DMS79 treated with DMSO at 0.1 percent for 48 hours (cell line): ENCODE data around the gene ALKBH5.

Source experiments
- DNase-seq: peaks from one replicate; lab custom pipeline; 2025; lab: John Stamatoyannopoulos, UW

Gene ALKBH5

DNA sequence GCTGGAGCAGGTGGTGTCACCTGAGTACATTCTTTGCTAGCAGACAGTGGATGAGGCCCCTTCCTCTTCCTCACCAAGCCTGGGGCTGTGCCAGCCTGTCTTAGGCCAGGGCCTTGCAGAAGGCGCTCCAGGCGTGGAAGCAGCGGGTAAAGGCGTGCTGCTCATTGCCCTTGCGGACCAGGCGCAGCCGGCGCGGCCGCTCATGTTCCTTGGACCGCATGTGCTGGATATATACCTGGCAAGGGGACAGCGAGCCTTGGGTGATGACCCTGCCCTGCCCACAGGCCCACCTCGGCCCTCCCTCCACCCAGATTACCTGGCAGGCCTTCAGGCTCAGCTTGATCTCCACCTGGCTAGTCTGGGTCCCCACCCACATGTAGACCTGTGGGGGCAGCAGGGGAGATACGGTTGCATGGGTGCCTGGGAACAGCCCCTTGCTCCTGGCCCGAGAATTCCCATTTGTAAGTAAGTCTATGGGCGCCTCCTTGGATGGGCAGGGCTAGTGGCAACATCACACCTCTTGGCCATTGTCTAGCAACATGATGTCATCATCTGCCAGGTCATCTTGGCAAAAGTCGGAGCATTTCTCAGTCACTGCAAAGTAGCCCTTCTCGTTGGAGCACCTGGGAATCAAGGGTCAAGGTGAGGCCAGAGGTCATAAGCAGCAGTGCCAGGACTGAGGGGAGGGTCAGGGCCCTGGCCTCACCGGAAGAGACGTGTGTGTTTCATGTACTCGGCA is 61.6 kb downstream of the ALKBH5 start:
- no peak for DNase-seq

DNA sequence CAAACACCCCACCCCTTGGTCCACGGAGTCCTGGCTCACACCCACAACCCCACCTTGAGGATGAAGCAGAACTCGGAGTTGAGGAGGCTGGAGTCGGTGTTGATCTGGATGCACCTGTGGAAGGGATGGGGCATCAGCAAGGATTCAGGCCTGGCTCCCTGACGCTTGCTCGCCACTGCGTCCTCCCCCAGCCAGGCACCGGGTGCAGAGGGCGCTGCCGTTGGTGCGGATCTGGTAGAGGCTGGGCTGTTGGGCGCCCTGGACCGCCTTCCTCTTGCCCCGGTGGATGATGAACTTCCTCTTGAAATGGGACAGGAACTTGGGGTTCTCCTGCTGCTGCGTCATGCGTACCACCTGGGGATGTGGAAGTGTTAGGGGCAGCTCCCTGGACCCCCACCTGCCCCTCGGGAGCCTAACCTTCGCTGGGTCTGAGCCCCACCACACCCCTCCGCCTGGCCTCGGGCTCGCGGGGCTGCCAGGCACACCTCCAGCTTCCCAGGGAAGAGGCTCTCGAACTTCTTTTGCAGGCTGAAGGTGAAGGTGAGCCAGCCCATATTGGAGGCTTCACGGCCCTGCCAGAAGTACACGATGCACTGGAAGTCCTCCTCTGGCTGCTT is 62.6 kb downstream of the ALKBH5 start:
- DNase-seq = no peak

DNA sequence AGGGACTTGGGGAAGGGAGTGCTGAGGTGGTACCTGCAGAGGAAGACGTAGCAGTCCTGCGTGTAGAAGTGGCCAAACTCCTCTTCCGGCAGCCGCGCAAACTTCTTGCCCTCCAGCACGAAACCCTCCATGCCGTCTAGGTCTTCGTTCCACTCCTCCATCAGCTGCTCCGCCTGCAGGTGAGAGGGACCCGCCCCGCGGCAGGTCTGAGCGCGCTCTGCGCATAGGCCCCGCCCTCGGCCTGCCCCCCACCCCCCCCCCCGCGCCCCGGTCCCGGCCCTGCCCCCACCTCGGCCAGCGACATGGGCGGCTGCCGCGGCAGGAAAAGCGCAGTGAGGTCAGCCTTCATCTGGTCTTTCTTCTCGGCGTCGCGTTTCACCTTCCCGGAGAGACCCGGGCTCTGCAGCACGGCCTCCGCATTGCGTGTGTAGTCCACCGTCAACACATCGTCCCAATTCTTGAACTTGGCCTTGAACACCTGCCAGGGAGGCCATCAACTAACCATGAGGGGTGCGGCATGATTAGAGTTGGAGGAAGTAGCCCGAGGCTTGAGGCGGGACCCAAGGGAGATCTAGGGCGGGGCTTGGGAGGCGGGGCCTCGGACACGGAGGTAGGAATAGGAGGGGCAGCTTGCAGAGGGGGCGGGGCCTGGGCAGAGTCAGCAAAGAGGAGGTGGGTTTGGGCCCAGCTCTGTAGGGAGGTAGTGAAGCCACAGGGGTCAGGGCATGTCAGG is 63.4 kb downstream of the ALKBH5 start:
- peak; percentile 41 for DNase-seq

DNA sequence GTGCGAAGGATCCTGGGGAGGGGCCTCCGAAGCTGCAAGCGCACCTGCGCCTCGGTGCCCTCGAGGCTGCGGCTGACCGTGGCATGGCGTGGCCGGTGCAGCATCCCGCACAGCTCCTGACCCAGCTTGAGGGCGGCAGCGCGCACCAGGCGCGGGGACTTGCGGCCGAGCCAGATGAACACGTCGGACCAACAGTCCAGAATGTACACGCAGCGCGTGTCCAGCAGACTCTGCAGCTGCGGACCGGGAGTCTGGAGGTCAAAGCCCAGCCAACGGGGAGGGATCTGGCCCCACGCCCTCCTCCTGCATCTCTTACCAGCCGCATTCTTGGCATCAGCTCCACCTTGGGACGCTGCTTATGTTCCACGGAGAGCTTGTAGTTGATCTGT is 64.0 kb downstream of the ALKBH5 start:
- no peak for DNase-seq

DNA sequence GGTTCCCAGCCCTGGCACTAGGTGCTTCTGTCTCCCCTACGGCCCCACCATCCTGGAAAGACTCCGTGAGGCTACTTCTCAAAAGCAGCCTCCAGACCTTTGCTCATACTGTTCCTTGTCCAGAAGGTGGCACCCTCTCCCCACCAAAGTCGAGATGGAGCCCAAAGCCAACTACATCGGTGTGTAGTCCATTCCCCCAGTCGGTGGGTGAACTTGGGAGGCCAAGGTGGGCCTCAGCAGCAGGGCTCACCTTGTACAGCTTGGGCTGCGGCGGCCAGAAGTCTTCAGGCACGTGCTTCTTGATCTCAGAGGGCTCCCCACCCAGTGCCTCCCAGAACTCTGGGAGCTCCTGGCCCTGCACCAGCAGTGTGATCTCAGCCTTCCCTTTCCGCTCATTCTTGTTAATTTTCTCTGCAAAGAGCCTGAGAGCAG is 64.7 kb downstream of the ALKBH5 start:
- DNase-seq = peak; percentile 35

DNA sequence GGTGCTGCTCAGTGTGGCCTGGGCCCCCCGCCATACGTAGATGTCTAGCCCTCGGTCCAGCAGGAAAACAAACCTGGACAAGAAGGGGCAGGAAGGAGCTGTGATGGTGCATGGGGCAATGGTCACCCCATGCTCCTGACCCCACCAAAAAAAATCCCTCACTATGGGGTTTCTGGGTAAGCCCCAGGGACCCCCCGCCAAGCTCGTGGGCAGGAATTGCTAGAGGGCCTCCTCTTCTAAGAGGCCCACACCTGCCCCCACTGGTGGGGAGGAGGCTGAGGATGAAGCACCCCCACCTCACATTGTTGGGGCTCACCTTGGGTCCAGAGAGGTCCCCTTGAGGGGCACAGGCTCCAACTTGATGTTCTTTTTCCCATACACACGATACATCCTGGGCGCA is 65.2 kb downstream of the ALKBH5 start:
- DNase-seq = no peak

DNA sequence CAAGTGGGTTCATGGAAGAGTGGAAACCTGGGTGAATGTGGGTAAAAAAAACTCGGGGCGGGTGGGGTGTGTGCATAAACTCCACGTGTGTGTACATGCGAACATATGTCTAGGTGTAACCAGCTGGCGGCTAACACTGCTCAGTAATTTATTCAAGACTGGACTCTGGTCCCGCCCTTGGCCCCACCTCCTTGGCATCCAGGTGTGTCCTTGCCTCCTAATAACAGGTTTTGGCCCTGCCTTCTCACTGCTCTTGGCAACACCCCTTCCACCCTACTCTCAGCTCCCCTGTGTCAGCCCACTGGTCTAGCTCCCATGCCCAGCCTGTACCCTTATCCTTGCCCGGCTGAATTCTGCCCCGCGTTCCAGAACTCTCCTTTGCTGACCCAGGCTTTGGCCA is 66.6 kb downstream of the ALKBH5 start:
- DNase-seq = no peak

DNA sequence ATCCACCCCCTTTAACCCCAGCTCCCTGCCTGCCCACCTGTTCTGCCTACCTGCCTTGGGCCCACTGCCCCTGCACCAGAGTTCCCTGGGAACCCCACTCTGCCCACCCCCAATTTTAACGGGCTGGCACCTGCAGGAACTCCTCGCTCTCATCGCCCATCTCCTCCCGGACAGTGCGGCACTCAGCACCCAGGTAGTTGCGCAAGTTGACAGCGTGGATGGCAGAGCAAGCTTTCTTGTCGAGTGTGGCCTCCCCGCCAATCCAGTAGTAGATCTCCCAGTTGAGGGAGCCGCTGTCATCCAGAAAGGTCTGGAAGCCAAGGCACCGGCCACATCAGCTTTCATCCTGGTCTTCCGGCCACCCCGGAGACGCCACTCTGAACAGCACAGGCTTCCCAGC is 67.1 kb downstream of the ALKBH5 start:
- no peak for DNase-seq

DNA sequence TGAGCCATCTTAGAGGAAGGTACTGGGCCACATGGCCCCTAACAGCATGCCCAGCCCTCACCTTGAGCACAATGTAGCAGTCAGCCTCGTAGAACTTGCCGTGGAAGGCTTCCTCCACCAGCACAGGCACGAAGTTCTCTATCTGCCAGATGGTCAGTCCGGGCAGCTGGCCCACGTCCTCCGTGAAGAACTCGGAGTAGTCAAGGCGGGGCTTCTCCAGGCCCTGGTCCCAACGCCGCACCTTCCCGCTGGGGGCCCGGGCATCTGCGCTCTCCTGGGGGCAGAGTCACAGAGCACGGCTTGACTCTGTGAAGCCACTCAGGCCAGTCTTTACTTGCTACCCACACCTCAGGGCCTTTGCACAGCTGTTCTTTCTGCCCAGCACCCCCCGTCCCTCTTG is 67.6 kb downstream of the ALKBH5 start:
- no peak for DNase-seq

DNA sequence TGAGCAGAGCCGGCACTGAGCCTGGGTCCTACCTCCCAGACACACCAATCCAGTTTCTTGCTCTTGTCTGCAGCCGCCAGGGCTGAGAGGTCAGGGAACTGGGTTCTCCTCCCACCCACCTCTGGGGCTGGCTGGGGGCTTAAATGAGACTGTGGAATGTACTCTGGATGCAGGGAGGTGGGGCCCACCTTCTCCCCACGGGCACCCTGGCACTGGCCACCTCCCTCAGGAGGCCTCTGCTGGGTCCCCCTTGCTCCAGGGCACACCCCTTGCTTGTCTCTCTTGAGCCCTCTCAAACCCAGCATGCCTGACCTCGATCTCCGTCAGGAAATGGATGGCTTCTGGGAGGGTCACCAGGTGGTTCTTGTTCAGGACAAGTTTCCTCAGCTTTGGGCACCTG is 68.5 kb downstream of the ALKBH5 start:
- DNase-seq = no peak

DNA sequence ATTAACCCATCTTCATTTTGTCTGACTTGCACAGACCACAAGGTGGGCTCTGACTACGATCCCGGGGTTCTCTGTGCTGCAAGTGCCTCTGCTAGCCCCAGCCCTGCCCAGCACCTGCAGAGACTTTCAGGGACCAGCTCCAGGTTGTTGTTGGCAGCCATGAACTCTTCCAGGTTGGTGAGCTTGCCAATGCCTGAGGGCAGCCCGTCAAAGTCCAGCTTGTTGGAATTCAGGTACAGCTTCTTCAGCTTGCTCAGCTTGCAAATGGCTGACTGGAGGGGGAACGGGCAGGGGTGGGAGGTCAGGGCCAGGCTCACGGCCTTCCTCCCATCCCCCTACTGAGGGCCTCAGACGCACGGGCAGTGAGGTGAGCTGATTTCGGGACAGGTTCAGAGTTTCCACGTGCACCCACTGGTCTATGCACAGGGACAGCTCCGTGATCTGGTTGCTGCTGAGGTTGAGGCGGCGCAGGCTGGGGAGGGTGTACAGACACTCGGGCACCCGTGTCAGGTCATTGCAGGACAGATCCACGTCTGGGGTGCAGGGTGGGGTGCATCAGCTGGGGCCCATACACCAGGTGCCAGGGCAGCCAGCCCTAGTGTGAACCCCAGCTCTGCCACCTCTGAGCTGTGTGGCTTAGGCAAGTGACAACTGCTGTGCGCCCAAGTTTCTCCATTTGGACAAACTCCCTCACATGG is 69.7 kb downstream of the ALKBH5 start:
- no peak for DNase-seq

DNA sequence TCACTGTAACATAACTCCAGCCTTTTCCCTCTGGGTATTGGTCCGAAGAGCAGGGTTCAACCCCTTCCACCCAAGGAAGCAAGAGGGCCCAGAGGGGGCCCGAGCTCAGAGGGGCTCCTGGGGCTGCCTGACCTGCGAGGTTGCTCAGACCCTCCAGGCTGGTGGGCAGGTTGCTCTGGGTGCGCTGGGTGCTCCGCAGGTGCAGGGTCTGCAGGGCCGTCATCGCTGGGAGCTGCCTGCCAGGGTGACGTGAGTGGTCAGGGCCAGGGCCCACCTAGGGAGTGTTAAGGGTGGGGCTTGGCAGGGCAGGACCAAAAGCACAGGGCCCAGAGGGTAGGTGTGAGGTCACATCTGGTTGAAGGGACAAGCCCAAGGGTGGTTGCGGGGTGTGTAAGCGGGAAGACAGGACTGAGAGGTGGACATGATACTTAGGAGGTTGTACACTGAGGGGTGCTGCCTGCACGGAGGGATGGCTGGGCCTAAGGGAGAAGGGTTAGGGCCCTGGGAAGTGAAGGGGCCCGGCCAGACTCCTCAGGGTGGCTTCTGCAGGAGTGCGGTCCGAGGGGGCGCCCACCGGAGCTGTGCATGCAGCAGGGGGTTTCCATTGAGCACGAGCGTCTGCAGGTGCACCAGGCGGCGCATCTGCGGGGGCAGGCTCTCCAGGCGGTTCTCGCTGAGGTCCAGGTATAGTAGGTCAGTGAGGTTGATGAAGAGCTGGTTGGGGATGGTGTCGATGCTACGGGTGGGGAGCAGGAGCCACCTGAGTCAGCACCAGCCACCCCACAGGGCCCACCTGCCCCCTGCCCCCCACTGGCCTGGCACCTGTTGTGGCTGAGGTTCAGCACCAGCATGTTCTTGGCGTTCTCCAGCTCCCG is 70.6 kb downstream of the ALKBH5 start:
- no peak for DNase-seq

DNA sequence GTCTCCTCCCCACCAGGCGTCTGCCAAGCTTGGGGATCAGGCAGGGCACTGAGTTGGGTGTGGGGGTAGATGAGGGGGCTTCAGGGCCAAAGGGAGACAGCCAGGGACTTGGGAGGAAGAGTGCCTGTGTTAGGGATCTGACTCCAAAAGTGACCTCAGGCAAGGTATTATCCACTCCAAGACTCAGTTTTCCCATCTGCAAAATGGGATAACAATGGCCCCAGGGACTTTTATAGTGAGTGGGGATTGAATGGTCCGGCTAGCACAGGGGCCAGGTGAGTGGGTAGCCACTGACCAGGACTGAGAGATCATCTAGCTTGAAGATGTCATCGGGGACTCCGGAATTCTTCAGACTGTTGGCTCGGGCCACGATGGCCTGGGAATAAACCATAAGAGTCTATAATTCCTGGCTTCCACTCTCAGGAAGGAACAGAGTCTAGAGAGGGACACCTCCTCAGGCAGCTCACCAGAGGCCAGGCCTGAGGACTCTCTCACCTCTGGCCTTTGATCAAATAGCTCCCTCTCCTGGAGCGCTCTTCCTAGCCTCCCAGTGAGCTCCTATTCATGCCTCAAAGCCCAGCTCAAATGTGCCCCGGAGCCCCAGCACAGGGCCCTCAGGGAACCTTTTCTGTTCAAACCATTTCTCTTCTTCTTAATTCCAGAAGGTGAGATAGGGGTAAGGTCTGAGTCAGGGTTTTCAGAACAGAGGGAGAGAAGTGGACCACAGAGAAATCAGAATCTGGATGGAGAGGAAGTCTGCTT is 71.4 kb downstream of the ALKBH5 start:
- DNase-seq = no peak

DNA sequence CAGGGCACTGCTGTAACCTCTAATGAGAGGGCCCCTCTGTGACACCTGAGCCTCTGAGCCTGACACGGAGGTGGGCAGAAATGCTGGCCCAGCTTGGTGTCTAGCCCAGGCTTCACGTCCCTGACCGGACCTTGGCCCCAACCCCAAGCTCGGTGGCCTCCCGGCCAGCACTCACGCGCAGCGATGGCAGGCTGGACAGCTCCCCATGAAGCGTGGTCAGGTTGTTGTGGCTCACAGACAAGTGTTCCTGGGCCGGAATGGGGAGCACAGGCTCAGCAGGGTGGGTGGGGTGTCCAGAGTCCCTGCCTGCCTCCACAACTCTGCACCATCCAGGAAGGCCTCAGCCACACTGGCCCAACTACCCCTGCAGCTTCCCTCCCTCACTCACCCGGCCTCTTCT is 72.7 kb downstream of the ALKBH5 start:
- DNase-seq = no peak

DNA sequence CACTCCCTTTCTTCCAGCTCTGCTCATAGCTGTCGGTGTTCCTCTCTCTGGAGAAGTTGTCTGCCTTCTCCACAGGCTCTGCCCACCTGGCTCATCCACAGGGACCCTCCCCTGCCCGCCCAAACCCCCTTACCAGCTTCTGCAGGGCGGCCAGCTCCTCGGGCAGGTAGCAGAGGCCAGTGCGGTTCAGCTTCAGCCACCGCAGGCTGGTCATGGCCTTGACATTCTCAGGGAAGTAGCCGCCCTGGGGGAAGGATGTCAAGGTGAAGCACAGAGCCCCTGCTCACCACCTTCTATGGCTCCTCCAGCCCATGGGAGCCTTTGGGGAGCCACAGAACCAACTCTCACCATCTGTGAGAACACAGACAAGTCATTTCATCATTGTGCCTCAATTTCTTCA is 73.1 kb downstream of the ALKBH5 start:
- DNase-seq = no peak

DNA sequence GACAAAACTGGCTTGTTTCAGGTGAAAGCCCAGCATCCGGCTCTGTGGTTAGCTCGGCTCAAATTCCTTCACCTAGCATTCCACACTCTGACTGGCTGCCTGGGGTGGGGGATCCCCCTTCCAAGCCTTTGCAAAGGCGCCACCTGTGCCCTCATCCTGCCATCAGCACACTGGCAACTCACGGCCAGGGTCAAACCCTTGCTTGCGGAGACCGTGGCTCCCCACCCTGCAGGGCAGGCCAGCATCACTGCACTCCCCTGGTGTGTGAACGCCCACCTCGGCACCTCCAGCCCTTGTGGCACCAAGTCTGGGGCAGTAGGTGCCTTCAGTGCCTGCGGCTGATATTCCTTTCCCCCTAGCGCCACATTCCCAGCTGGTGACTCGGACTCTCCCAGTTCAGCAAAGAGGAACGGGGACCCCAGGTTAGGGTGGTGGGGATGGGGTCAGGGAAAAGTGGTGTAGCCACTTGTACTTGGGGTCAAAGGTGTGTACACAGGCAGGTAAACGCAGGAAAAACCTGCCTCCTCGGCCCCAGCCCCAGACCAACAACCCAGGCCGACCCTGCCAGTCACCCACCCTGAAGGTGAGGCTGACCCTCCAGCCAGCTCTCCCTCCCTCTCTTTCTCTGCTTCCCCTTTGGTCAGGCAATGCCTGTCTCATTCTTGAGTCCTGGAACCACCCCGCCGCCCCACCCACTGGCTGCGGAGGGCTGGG is 73.8 kb downstream of the ALKBH5 start:
- DNase-seq = no peak

DNA sequence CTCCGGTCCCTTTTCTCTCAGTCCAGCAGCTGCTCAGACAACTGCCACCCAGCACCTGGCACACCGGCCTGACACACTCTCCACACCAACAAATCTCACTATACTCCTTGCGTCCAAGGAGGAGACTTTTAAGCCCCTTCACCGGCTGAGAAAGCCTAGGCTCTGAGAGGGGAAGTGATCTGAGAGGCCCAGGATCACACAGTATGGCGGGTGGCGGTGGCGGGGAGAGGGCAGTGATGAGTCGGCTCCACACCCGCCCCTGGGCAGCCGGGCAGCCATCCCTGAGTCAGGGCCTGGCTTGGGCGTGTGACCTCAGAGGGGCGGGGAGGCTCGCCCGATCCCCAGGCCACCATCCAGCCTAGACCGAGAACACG is 74.3 kb downstream of the ALKBH5 start:
- DNase-seq = peak; percentile 16

DNA sequence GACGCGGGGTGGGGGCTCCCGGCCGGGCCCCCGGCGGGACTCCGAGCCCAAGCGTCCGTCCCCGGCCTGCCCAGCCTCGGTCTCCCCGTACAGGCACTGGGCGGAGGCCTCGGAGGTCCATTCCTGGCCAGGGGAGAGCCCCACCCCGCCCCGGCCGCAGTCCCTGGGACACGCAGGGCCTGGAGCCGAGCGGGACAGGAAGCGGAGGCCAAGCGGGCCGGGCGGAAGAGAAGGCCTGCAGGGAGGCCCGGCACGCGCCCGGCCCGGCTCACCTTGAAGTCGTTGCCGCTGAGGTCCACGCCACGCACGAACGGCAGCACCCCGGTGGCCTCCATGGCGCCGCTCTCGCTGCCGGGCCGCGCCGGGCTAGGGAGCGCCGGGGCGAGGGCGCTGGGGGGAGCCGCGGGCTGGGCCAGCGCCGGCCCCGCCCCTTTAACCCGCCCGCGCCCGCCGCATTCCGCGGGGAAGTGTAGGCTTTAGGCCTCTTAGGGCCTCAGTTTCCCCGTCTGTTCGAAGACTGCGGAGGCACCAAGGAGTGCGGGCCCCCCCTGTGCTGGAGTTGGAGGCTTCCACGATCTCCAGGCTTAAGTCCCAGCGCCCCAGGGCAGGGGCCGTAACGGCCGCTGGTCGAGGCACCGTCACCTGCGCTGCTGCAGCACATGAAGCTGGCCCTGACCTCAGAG is 74.9 kb downstream of the ALKBH5 start, which contains the start of gene FLII:
Gene FLII, minus strand, starts transcription at position 383 of the 683 bp plus-strand sequence. Its CDS starts 48 bp downstream, at position 335.
- peak; percentile 1 for DNase-seq
